ENCODE measurements around the gene NAGK. TPM values are rescaled to one million over a fixed set of nuclear protein-coding genes. Genes with fewer than 3 reads are reported as not detected.
A peak's percentile ranks its signal among the peaks of the same experiment; 100 is the strongest.
"Not testable (repeated sequence)": the region's sequence is repeated elsewhere in the genome, so short reads cannot be mapped to it uniquely, and the experiment has no call there.

NAGK gene
- total RNA-seq (100 to 1,000 TPM in 1 of 2 experiments, 10 to 100 TPM in 1; 96.2 to 113 TPM), polyA plus RNA-seq (10 to 100 TPM; 33.7 to 51.1 (median 43.6) TPM), total RNA-seq (38.6 to 85.7 (median 68.3) reads per million in 6 experiments)

GRCh38 chr2:71068218-71069035 is at the start of gene NAGK:
Gene NAGK (plus strand): TSS chr2:71068648. CDS start chr2:71068684, 36 bp downstream.
- peaks cover 0 to 2% (median 0%) of the 10 kb centered on the region in 3 donors for H3K36me3 Mint-ChIP-seq
- peaks cover 0 to 1% (median 0%) of the 10 kb centered on the region in 5 donors for H3K27me3 Mint-ChIP-seq

DNA sequence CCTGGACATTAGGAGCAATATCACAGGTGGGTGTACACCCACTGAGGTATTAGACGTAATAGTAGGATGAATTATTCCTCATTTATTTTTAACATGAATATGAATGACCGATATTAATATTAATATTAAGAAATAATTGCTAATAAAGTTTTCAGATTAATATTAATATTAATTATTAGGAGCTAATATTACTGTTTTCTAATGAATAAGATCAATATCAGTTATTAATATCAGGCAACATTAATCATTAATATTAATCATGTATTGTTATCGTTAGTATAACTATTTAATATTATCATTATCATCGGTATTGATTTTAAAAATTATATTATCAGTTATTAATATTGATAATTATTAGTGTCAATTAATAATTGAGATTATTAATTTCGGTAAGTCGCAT is 48.5 kb upstream of the NAGK start:
- DNase-seq, H3K4me1 Mint-ChIP-seq, H3K36me3 Mint-ChIP-seq, POLR2A ChIA-PET, H3K27ac Mint-ChIP-seq, H3K4me3 Mint-ChIP-seq, ATAC-seq, H3K9me3 Mint-ChIP-seq: not testable (repeated sequence)
- peaks cover 0 to 21% (median 3%) of the 10 kb centered on the region in 5 donors for H3K27me3 Mint-ChIP-seq

More at GRCh38 chr2:71068218-71069035, at the start of gene NAGK:
- POLR2A ChIA-PET: interaction anchor here (0.6 to 3.1 kb wide), 31 partner anchors 9 to 1631 kb away, joined by 3 to 66 read pairs (median 5); partner anchors contain the start of genes ANKRD53, MCEE, MPHOSPH10 and NFU1
- DNase-seq: peak; percentile 96 to 100 (median 98)
- peaks cover 27 to 84% (median 62%) of the 10 kb centered on the region in 4 donors for H3K4me1 Mint-ChIP-seq
- no peaks in the 10 kb centered on the region for H3K9me3 Mint-ChIP-seq
- ATAC-seq: peak; percentile 81 to 85
- H3K27ac Mint-ChIP-seq: peak within 1 kb of the TSS; percentile 98 to 100 (median 99)
- peak within 1 kb of the TSS; percentile 90 to 99 (median 94) for H3K4me3 Mint-ChIP-seq

DNA sequence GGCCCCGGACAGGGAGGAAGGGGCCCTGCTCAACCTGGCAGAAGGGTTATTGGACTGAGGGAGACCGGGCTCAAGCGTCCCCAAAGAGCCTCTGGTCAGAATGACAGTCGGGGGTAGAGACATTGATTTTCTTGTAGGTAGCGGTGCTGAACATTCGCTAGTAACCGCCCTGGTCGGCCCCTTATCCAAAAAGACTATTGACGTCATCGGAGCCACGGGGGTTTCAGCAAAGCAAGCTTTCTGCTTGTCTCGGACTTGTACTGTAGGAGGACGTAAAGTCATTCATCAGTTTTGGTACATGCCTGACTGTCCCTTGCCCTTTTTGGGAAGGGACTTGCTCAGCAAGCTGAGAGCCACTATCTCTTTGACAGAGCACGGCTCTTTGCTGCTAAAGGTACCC is 47.1 kb upstream of the NAGK start:
- POLR2A ChIA-PET, H3K4me1 Mint-ChIP-seq, H3K27ac Mint-ChIP-seq, ATAC-seq, H3K9me3 Mint-ChIP-seq, H3K4me3 Mint-ChIP-seq, H3K36me3 Mint-ChIP-seq, DNase-seq: not testable (repeated sequence)
- peaks cover 0 to 28% (median 3%) of the 10 kb centered on the region in 5 donors for H3K27me3 Mint-ChIP-seq

DNA sequence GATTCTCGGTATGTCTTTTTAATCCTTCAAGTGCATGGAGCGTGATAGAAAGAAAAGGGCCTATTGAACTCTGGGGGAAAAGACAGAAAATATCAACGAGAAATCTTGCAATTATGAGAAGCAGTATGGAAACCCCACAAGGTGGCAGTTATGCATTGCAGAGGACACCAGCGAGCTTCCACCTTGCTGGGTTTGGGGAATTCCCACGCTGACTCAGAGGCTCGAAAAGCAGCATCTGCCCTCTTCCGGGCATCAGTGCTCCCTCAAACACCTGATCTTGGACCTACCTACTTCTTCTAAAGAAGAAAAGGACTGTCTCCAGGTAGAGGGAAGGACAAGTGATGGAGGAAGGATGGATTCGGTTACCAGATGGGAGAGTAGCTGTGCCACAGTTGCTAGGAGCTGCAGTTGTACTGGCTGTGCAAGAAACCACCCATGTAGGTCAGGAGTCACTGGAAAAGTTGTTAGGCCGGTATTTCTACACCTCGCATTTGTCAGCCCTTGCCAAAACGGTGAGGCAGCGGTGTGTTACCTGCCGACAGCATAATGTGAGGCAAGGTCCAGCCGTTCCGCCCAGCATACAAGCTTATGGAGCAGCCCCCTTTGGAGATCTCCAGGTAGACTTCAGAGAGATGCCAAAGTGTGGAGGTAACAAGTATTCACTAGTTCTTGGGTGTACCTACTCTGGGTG is 44.8 kb upstream of the NAGK start:
- POLR2A ChIA-PET: interaction anchor here (1.2 to 1.6 kb wide), 2 partner anchors 26 to 44 kb away, joined by 3 to 7 read pairs; partner anchors contain the start of gene NAGK
- Mint-ChIP-seq H3K27ac (peak overlapping the region in 7 of 10 donors; percentile 28 to 79 (median 37)), H3K27me3 (peaks cover 0 to 21% (median 3%) of the 10 kb centered on the region in 5 donors)
- not testable (repeated sequence) for H3K9me3 Mint-ChIP-seq, H3K36me3 Mint-ChIP-seq, H3K4me1 Mint-ChIP-seq, H3K4me3 Mint-ChIP-seq, ATAC-seq
- DNase-seq: peak in 9 of 10 donors; percentile 12 to 79 (median 49)

DNA sequence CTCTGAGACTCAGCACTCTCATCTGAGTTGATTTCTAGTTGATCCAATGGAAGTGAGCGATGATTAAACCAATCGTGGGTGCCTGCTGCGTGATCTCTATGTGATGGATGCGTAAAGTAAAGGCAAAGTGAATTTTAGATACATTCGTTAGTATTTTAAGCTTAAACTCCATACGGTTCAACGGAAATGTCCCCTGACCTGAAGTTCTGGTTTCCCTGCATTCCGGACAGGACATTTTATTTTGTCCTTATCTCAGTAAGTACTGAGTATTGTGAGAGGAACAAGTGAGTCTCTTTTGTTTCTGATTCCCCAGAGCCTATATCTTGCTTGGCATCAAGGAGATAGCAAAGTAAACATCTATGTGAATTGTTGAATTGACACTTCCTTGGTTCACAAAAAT is 32.2 kb upstream of the NAGK start:
- H3K4me1 Mint-ChIP-seq, H3K4me3 Mint-ChIP-seq, DNase-seq, H3K27ac Mint-ChIP-seq, ATAC-seq, H3K36me3 Mint-ChIP-seq, H3K9me3 Mint-ChIP-seq, POLR2A ChIA-PET: not testable (repeated sequence)
- peaks cover 15 to 64% (median 30%) of the 10 kb centered on the region in 5 donors for H3K27me3 Mint-ChIP-seq

- no peak overlapping the region for H3K4me3 Mint-ChIP-seq
- POLR2A ChIA-PET: no interaction called here
- no peaks in the 10 kb centered on the region for H3K9me3 Mint-ChIP-seq
- peaks cover 11 to 35% (median 13%) of the 10 kb centered on the region in 5 donors for H3K27me3 Mint-ChIP-seq
- no peak for ATAC-seq
- no peak overlapping the region for H3K27ac Mint-ChIP-seq
- DNase-seq: no peak
- no peaks in the 10 kb centered on the region for H3K36me3 Mint-ChIP-seq
- no peaks in the 10 kb centered on the region for H3K4me1 Mint-ChIP-seq
Observed at GRCh38 chr2:71042287-71042686, 26.2 kb upstream of the NAGK start.

- no peaks in the 10 kb centered on the region for H3K9me3 Mint-ChIP-seq
- H3K27ac Mint-ChIP-seq: no peak overlapping the region
- ATAC-seq: no peak
- peak in 2 of 10 donors; percentile 19 to 65 for DNase-seq
- peaks cover 4 to 21% (median 12%) of the 10 kb centered on the region in 5 donors for H3K27me3 Mint-ChIP-seq
- H3K4me1 Mint-ChIP-seq: no peaks in the 10 kb centered on the region
- no peaks in the 10 kb centered on the region for H3K36me3 Mint-ChIP-seq
- POLR2A ChIA-PET: no interaction called here
- no peak overlapping the region for H3K4me3 Mint-ChIP-seq
Observed at GRCh38 chr2:71043531-71044407, 24.7 kb upstream of the NAGK start.

DNA sequence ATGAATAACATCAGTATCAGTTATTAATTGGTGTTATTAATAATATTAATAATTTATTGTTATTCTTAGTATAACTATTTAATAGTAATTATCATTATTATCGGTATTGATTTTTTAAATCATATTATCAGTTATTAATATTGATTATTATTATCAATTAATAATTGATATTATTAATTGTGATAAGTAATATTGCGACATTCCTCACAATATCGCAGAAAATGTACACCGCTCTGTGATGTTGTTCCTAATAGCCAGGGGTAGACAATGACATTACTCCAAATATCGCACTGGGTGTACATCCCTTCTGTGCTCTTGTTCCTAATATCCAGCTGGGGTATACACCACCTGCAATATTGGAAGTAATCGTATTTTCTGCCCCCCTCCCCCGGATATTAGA is 23.3 kb upstream of the NAGK start:
- no peak for ATAC-seq
- no peak overlapping the region for H3K27ac Mint-ChIP-seq
- peaks cover 4 to 21% (median 12%) of the 10 kb centered on the region in 5 donors for H3K27me3 Mint-ChIP-seq
- POLR2A ChIA-PET: no interaction called here
- DNase-seq: no peak
- H3K9me3 Mint-ChIP-seq: no peaks in the 10 kb centered on the region
- no peak overlapping the region for H3K4me3 Mint-ChIP-seq
- no peaks in the 10 kb centered on the region for H3K36me3 Mint-ChIP-seq
- no peaks in the 10 kb centered on the region for H3K4me1 Mint-ChIP-seq

DNA sequence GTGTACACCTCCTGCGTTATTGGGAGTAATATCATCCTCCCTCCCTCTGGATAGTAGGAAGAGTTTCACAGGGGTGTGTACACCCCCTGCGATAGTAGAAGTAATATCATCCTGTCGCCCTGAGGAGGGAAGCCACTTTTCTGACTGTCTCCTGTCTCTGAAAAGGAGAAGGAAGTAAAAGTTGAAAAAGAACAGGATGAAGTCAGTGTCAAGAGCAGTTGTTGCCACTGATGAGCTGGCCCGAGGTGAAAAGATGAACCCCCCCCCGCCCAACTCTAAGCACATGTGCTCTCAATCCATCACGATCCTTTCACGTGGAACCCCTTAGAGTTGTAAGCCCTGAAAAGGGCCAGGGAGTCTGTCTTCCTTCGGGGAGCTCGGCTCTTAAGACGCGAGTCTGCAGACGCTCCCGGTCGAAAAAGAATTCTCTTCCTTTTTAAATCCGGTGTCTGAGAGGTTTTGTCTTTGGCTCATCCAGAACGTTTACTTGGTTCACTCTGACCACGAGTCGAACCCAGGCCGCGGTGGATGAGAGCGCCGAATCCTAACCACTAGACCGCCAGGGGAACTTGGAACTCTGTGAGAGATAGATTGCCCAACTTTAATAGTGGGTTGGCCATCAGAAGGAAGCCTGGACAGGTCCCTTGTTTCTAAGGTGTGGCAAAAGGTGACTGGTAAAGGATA is 22.4 kb upstream of the NAGK start:
- Mint-ChIP-seq H3K4me1 (no peaks in the 10 kb centered on the region), H3K27ac (no peak overlapping the region), H3K9me3 (no peaks in the 10 kb centered on the region), H3K27me3 (peaks cover 4 to 21% (median 12%) of the 10 kb centered on the region in 5 donors), H3K4me3 (no peak overlapping the region), H3K36me3 (no peaks in the 10 kb centered on the region)
- POLR2A ChIA-PET: no interaction called here
- DNase-seq (no peak), ATAC-seq (no peak)

GRCh38 chr2:71048096-71048495 is 20.4 kb upstream of the NAGK start:
- POLR2A ChIA-PET: no interaction called here
- Mint-ChIP-seq H3K36me3 (no peaks in the 10 kb centered on the region), H3K27me3 (peaks cover 4 to 14% (median 6%) of the 10 kb centered on the region in 5 donors), H3K27ac (peak overlapping the region in 1 of 10 donors; percentile 38), H3K4me1 (no peaks in the 10 kb centered on the region), H3K4me3 (no peak overlapping the region), H3K9me3 (no peaks in the 10 kb centered on the region)
- ATAC-seq: no peak
- no peak for DNase-seq

GRCh38 chr2:71049704-71050360 is 18.6 kb upstream of the NAGK start:
- H3K4me1 Mint-ChIP-seq, H3K9me3 Mint-ChIP-seq, H3K4me3 Mint-ChIP-seq, H3K36me3 Mint-ChIP-seq, H3K27me3 Mint-ChIP-seq, H3K27ac Mint-ChIP-seq: not testable (repeated sequence)
- DNase-seq (peak in 2 of 10 donors; percentile 16 to 36), ATAC-seq (peak; percentile 38 to 58)
- POLR2A ChIA-PET: interaction anchor here (0.7 kb wide), 1 partner anchor 26 kb away, joined by 3 read pairs; no protein-coding TSS in a partner anchor

Data from naive thymus-derived CD8-positive, alpha-beta T cell (primary cell).